ENCODE results near the gene CTNNBIP1.

The CTNNBIP1 gene

DNA sequence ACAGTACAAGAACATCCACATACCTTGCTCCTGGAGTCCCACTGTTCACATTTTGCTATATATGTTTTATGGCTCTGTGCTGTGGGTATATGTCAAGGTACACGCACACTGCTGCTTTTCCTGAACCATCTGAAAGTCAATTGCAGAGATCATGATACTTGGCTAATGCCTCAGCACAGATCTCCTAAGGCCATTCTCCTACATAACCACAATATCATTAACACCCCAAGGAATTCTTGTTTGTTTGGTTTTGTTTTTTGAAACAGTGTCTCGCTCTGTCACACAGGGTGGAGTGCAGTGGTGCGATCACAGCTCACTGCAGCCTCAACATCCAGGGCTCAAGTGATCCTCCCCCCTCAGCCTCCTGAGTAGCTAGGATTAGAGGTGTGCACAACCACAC is 16.0 kb downstream of the CTNNBIP1 start:
- no peak overlapping the region for H3K4me3 ChIP-seq (ENCODE audit: low read depth, low read length)
- no peak for DNase-seq (ENCODE audit: low read depth)
- TF ChIP-seq, protein P1, sequence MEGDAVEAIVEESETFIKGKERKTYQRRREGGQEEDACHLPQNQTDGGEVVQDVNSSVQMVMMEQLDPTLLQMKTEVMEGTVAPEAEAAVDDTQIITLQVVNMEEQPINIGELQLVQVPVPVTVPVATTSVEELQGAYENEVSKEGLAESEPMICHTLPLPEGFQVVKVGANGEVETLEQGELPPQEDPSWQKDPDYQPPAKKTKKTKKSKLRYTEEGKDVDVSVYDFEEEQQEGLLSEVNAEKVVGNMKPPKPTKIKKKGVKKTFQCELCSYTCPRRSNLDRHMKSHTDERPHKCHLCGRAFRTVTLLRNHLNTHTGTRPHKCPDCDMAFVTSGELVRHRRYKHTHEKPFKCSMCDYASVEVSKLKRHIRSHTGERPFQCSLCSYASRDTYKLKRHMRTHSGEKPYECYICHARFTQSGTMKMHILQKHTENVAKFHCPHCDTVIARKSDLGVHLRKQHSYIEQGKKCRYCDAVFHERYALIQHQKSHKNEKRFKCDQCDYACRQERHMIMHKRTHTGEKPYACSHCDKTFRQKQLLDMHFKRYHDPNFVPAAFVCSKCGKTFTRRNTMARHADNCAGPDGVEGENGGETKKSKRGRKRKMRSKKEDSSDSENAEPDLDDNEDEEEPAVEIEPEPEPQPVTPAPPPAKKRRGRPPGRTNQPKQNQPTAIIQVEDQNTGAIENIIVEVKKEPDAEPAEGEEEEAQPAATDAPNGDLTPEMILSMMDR (IDR thresholded peaks at IDR 0.05; ENCODE audit: insufficient read depth, low read depth, low read length, missing control alignments) = no peak

DNA sequence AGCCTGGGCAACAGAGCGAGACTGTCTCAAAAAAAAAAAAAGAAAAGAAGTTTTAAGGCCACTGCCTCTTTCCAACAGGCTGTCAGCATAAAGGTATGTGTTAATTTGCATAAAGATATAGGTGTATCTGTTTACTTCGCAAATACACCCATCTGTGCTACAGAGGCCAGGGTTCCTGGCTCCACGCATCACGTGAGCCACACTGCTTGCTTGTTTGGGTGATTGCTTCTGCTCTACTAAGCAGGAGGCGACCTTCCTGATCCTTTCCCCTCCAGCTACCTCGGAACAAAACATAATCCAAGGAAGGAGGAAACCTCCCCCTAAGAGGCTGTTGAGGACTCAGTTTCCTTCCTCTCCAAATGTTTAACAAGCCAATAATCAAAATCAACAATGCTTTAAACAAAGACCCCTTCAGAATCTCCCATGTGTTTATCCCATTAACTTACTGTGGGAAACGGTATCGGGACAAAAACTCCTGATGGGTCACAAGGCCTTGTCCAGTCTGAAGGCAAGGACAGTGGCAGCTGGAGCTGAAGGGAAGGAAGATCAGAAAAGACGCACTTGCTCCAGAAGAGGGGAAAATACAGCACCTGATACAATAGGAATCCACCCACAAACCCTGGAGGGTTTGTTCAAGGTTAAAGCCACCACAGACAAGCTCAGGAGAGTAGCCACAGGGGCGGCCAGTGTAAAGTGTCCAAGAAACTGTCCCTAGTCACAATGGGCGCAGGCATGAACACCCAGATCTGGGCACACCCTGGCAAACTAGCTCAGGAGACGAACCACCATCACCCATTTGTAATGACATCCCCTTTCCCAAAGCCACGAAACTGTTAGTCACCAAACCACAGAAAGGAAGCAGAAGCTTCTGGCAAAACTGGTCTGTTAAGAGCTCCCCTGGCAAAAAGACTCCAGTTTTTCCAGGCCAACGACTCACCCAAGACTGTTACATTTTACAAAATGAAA is 17.2 kb downstream of the CTNNBIP1 start:
- no peak for DNase-seq (ENCODE audit: low read depth)
- TF ChIP-seq, protein P1 (IDR thresholded peaks at IDR 0.05; ENCODE audit: insufficient read depth, low read depth, low read length, missing control alignments) = no peak
- H3K4me3 ChIP-seq (ENCODE audit: low read depth, low read length) = no peak overlapping the region

DNA sequence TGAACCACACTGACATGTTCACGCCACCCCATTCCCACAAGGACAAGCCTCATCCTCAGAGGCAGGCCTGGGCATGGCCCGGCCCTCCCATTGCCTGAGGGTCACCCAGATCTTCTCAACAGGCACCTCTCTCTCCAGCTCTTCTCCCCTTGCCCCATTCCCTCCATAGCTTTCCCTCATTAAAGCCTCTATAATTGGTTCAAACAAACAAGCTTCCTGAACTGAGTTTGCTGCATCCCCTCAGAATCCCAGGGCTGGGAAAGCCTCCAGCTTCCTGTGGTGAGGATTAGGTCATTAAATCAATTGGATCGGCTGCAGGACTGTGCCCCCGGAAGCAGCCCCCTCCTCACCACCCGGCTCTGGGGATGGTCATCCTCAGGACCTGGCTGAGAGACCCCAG is 18.9 kb downstream of the CTNNBIP1 start:
- TF ChIP-seq, protein P1 (IDR thresholded peaks at IDR 0.05; ENCODE audit: insufficient read depth, low read depth, low read length, missing control alignments) = no peak
- no peak for DNase-seq (ENCODE audit: low read depth)
- no peak overlapping the region for H3K4me3 ChIP-seq (ENCODE audit: low read depth, low read length)

DNA sequence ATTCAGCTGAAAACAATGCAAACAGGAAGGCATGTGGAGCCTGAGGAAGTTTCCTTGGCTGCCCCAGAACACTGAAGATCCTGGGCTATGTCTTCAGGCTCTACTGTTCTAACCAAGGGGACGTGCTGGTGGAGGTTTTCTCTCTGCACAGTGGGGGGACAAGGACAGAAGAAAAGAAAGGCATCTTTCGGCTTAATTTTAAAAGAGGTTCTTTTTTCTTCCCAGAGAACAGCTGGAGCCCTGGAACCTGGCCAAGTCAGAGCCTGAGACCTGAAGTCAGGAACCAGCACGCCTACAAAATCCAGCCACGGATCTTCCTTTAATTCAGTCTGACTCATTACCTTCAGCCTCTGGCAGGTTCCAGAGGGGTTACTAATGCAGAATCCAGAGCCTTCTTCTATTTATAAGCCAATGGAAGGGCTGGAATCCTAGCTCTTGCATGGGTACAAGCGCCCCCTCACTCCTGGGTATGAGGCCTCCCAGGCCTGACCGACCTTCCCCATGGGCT is 19.8 kb downstream of the CTNNBIP1 start:
- H3K4me3 ChIP-seq (ENCODE audit: low read depth, low read length) = no peak overlapping the region
- DNase-seq (ENCODE audit: low read depth) = no peak
- TF ChIP-seq, protein P1 (IDR thresholded peaks at IDR 0.05; ENCODE audit: insufficient read depth, low read depth, low read length, missing control alignments) = no peak

DNA sequence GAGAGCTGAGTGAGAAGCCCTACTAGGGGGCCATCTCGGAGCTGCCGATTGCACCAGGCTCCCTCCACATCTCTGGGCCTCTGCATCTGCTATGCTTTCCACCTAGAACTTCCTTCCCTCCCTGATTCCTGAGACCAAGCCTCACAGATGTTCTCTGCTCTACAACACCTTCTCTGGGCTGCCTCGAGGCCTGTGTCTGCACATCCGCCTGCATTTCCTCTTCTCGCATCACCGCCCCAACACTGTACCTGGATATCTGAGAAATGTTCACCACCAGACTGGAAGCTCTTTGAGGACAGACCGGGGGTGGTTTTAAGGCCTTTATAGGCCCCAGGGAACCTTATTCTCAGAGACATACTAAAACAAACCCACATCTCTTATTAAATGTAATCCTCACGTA is 20.7 kb downstream of the CTNNBIP1 start:
- no peak for DNase-seq (ENCODE audit: low read depth)
- no peak overlapping the region for H3K4me3 ChIP-seq (ENCODE audit: low read depth, low read length)
- TF ChIP-seq, protein P1 (IDR thresholded peaks at IDR 0.05; ENCODE audit: insufficient read depth, low read depth, low read length, missing control alignments) = no peak

DNA sequence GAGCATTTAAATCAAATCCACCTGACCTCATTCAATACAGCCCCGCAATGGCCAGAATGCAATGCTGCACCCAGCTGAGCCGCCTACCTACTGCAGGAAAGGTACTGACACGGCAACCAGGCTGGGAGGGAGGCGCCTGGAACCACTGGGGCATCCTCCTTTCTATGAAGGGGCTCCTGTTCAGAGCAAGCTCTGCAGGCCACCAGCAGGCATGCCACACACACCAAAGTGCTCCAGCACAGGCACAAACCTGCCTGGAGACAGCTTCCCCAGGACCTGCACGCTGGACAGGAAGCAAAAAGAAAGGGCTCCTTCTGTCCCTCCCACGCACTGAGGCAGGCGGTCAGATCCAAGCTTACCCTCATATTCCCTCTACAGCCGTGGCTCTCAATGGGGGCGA is 21.2 kb downstream of the CTNNBIP1 start:
- DNase-seq (ENCODE audit: low read depth) = no peak
- TF ChIP-seq, protein P1 (IDR thresholded peaks at IDR 0.05; ENCODE audit: insufficient read depth, low read depth, low read length, missing control alignments) = no peak
- no peak overlapping the region for H3K4me3 ChIP-seq (ENCODE audit: low read depth, low read length)
